Mesothelial cell of epicardium (in vitro differentiated cells): ENCODE data around the gene GREM2. TPM values are rescaled to one million over a fixed set of nuclear protein-coding genes. Genes with fewer than 3 reads are reported as not detected.

ENCODE experiments used
- DNase-seq, 2 experiments: peaks; one replicate each; pipeline ENCODE4 v3.0.0; 2021; ENCODE audit warnings: low spot score in 2 of 2; ENCODE audit not compliant: unreplicated experiment in 2 of 2
- H3K27ac Mint-ChIP-seq: 2 replicates; pipeline ENCODE4 v1.8.0; 2021; ENCODE audit warnings: mixed read lengths
- H3K27me3 Mint-ChIP-seq: 2 replicates; pipeline ENCODE4 v1.8.0; 2021; ENCODE audit warnings: low read depth, mixed read lengths
- H3K36me3 Mint-ChIP-seq: 2 replicates; pipeline ENCODE4 v1.8.0; 2021; ENCODE audit warnings: mixed read lengths
- H3K4me1 Mint-ChIP-seq: 2 replicates; pipeline ENCODE4 v1.8.0; 2021; ENCODE audit warnings: mixed read lengths
- H3K4me3 Mint-ChIP-seq: 2 replicates; pipeline ENCODE4 v1.8.0; 2021; ENCODE audit warnings: mild to moderate bottlenecking, moderate library complexity, mixed read lengths
- H3K9me3 Mint-ChIP-seq: 2 replicates; pipeline ENCODE4 v1.8.0; 2021; ENCODE audit warnings: mixed read lengths
- CTCF ChIP-seq: fragments of 200-600 bp; sonication (generic); IDR thresholded peaks from one replicate; pipeline ENCODE4 v1.5.0; 2021; ENCODE audit warnings: antibody characterized with exemption; ENCODE audit not compliant: unreplicated experiment
- total RNA-seq: library from RNA; stranded (reverse); gene quantifications from 3 replicates; pipeline ENCODE4 v1.2.1, GENCODE V29; 2021

GREM2 gene
- total RNA-seq, 1 donor from 2014 or later = 0.16 TPM

GRCh38 chr1:240598216-240599001 lies 13.5 kb downstream of the GREM2 start:
- H3K27ac Mint-ChIP-seq = no peak overlapping the region

GRCh38 chr1:240597153-240597745 lies 14.7 kb downstream of the GREM2 start:
- no peak for TF ChIP-seq CTCF
- DNase-seq = no peak
- Mint-ChIP-seq H3K27ac (no peak overlapping the region), H3K27me3 (no peaks in the 10 kb centered on the region), H3K4me3 (no peak overlapping the region), H3K36me3 (no peaks in the 10 kb centered on the region), H3K4me1 (no peaks in the 10 kb centered on the region), H3K9me3 (no peaks in the 10 kb centered on the region)

More at GRCh38 chr1:240598216-240599001, 13.5 kb downstream of the GREM2 start:
- no peak for TF ChIP-seq CTCF
- Mint-ChIP-seq H3K4me3 (no peak overlapping the region), H3K27me3 (no peaks in the 10 kb centered on the region), H3K36me3 (no peaks in the 10 kb centered on the region), H3K4me1 (no peaks in the 10 kb centered on the region), H3K9me3 (no peaks in the 10 kb centered on the region)
- DNase-seq = no peak

DNA sequence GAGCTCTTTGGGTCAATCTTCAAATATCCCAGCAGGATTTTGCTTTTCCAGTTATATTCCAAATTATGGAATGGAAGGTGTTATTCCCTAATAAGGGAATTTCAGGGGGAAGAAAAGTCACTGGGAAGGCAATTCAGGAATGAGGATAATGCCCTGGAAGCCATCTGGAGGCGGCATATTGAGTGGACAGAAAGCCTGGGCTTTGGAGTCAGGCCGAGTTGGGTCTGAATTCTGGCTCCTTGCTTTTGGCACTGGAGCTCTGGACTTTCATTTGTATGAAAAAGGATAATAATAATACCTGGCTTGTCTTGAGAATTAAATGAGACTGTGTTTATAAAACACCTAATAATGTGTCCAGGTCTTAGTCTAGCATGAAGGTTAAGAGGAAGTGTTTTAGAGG lies 16.5 kb downstream of the GREM2 start:
- H3K9me3 Mint-ChIP-seq = no peaks in the 10 kb centered on the region
- H3K4me1 Mint-ChIP-seq = no peaks in the 10 kb centered on the region
- DNase-seq = no peak
- H3K4me3 Mint-ChIP-seq = no peak overlapping the region
- no peaks in the 10 kb centered on the region for H3K27me3 Mint-ChIP-seq
- H3K27ac Mint-ChIP-seq = no peak overlapping the region
- no peaks in the 10 kb centered on the region for H3K36me3 Mint-ChIP-seq
- TF ChIP-seq CTCF = no peak

DNA sequence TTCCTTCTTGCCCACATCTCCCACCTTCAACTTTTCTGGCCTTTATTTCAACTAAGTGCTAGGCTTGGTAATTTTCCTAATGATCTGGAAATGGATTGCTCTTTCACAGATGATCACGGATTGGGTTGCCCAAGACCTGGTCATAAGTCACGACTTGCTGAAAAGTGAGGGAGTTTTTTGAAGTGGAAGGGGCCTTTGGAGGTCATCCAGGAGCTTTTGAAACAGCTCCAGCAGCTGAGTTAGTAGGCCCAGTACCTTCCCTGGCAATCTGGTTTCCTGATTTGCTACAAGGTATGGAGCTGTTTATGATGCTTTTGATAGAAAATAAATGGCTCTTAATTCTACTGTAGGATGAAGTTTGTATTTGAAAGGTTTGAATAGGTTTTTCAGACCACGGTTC lies 20.4 kb downstream of the GREM2 start:
- no peaks in the 10 kb centered on the region for H3K4me1 Mint-ChIP-seq
- no peaks in the 10 kb centered on the region for H3K36me3 Mint-ChIP-seq
- H3K4me3 Mint-ChIP-seq = no peak overlapping the region
- no peaks in the 10 kb centered on the region for H3K9me3 Mint-ChIP-seq
- no peak for TF ChIP-seq CTCF
- H3K27me3 Mint-ChIP-seq = no peaks in the 10 kb centered on the region
- H3K27ac Mint-ChIP-seq = no peak overlapping the region
- DNase-seq = no peak

GRCh38 chr1:240591078-240591477 lies 20.9 kb downstream of the GREM2 start:
- Mint-ChIP-seq H3K4me3 (no peak overlapping the region), H3K4me1 (no peaks in the 10 kb centered on the region), H3K27me3 (no peaks in the 10 kb centered on the region), H3K9me3 (no peaks in the 10 kb centered on the region), H3K36me3 (no peaks in the 10 kb centered on the region), H3K27ac (no peak overlapping the region)
- no peak for TF ChIP-seq CTCF
- DNase-seq = no peak
